Dedifferentiated amniotic fluid mesenchymal stem cell (primary cell): ENCODE data around the gene IL17RD.
A peak's percentile ranks its signal among the peaks of the same experiment; 100 is the strongest.

Source experiments
- DNase-seq: peaks from one replicate; pipeline ENCODE4 v3.0.0-alpha.2; 2016; ENCODE audit errors: extremely low spot score

Gene IL17RD

GRCh38 chr3:57065588-57065987, 99.6 kb downstream of the IL17RD start:
- no peak for DNase-seq

- DNase-seq, result no peak
These were observed 100.6 kb downstream of the IL17RD start for GRCh38 chr3:57064572-57064971.

- no peak for DNase-seq
These were observed 101.2 kb downstream of the IL17RD start for GRCh38 chr3:57064001-57064400.

GRCh38 chr3:57063032-57063431, 102.1 kb downstream of the IL17RD start:
- no peak for DNase-seq

- DNase-seq, result no peak
These were observed 103.0 kb downstream of the IL17RD start for GRCh38 chr3:57062101-57062631.

- DNase-seq, result no peak
These were observed 103.6 kb downstream of the IL17RD start for GRCh38 chr3:57061556-57061955.

GRCh38 chr3:57060089-57060821, 104.9 kb downstream of the IL17RD start, which contains the start of gene SPATA12:
Gene SPATA12 (plus strand): TSS chr3:57060664. CDS start chr3:57073695, 13,031 bp downstream.
- peak; percentile 77 for DNase-seq

GRCh38 chr3:57059411-57059810, 105.7 kb downstream of the IL17RD start:
- no peak for DNase-seq

GRCh38 chr3:57057351-57057750, 107.8 kb downstream of the IL17RD start:
- no peak for DNase-seq

- DNase-seq, result no peak
These were observed 112.0 kb downstream of the IL17RD start for GRCh38 chr3:57053122-57053521.

- no peak for DNase-seq
These were observed 112.5 kb downstream of the IL17RD start for GRCh38 chr3:57052662-57053061.

- no peak for DNase-seq
These were observed 116.4 kb downstream of the IL17RD start for GRCh38 chr3:57048728-57049127.

- DNase-seq, result peak; percentile 36
These were observed 117.0 kb downstream of the IL17RD start for GRCh38 chr3:57048052-57048671.

- DNase-seq, result no peak
These were observed 118.9 kb downstream of the IL17RD start for GRCh38 chr3:57046101-57046765.

GRCh38 chr3:57043518-57043917, 121.6 kb downstream of the IL17RD start:
- no peak for DNase-seq

- no peak for DNase-seq
These were observed 123.5 kb downstream of the IL17RD start for GRCh38 chr3:57041674-57042073.
